ENCODE results near the gene UBTF. TPM values are rescaled to one million over a fixed set of nuclear protein-coding genes. Genes with fewer than 3 reads are reported as not detected.

The UBTF gene
- polyA plus RNA-seq, 1 donor (not counting 4 experiments of a cell fraction or from before 2014, with no cell fraction given): 23.0 TPM

- Histone ChIP-seq H3K9me3 (ENCODE audit: control insufficient read depth, low read depth, low read length) (no peaks in the 10 kb centered on the region), H3K79me2 (ENCODE audit: control insufficient read depth, insufficient read depth, low read length) (no peaks in the 10 kb centered on the region), H2AFZ (ENCODE audit: control insufficient read depth, low read length) (no peak overlapping the region), H3K4me2 (ENCODE audit: control insufficient read depth, extremely low read depth, insufficient read depth, low read depth, low read length) (no peak overlapping the region), H3K4me3 (ENCODE audit: control insufficient read depth in 2 of 3, extremely low read depth in 1 of 3, insufficient read depth in 2 of 3, low read depth in 1 of 3, low read length in 3 of 3) (no peak overlapping the region), H3K27me3 (ENCODE audit: control insufficient read depth, extremely low read depth, insufficient read depth, low read length) (no peaks in the 10 kb centered on the region), H3K27ac (ENCODE audit: control insufficient read depth, insufficient read depth, low read length) (no peak overlapping the region), H3K36me3 (ENCODE audit: control insufficient read depth in 2 of 2, extremely low read depth in 1 of 2, insufficient read depth in 2 of 2, low read length in 2 of 2) (no peaks in the 10 kb centered on the region), H4K20me1 (ENCODE audit: control insufficient read depth, extremely low read depth, insufficient read depth, low read length) (no peaks in the 10 kb centered on the region), H3K9me1 (ENCODE audit: control insufficient read depth, extremely low read depth, insufficient read depth, low read length) (no peaks in the 10 kb centered on the region), H3K9ac (ENCODE audit: control insufficient read depth, extremely low read depth, insufficient read depth, low read length) (no peak overlapping the region), H3K4me1 (ENCODE audit: control insufficient read depth, extremely low read depth, insufficient read depth, low read length) (peaks cover 6% of the 10 kb centered on the region)
- dilution Hi-C loops (cut with MboI; ENCODE audit: extremely low pct_ligation_motif_present, low sequenced_read_pairs): no loop called here
- FAIRE-seq (no peak), DNase-seq (ENCODE audit: low read depth, low spot score) (no peak)
- no peak for TF ChIP-seq CTCF (optimal IDR thresholded peaks at IDR 0.05 in 1 of 3, IDR thresholded peaks at IDR 0.05 in 1 of 3, conservative IDR thresholded peaks at IDR 0.05 in 1 of 3; ENCODE audit: extremely low read depth in 1 of 3, insufficient read depth in 2 of 3, low read length in 3 of 3)
- TF ChIP-seq EZH2 (IDR thresholded peaks at IDR 0.05; ENCODE audit: low read length): no peak
Observed at GRCh38 chr17:44230140-44230539, 10.7 kb upstream of the UBTF start.

GRCh38 chr17:44229090-44229489 is 9.6 kb upstream of the UBTF start:
- no peak overlapping the region for H3K4me3 ChIP-seq (ENCODE audit: control insufficient read depth in 2 of 3, extremely low read depth in 1 of 3, insufficient read depth in 2 of 3, low read depth in 1 of 3, low read length in 3 of 3)
- no peaks in the 10 kb centered on the region for H3K79me2 ChIP-seq (ENCODE audit: control insufficient read depth, insufficient read depth, low read length)
- FAIRE-seq (no peak), DNase-seq (ENCODE audit: low read depth, low spot score) (no peak)
- no peak overlapping the region for H3K9ac ChIP-seq (ENCODE audit: control insufficient read depth, extremely low read depth, insufficient read depth, low read length)
- no peak overlapping the region for H3K27ac ChIP-seq (ENCODE audit: control insufficient read depth, insufficient read depth, low read length)
- dilution Hi-C loops (cut with MboI; ENCODE audit: extremely low pct_ligation_motif_present, low sequenced_read_pairs): no loop called here
- H2AFZ ChIP-seq (ENCODE audit: control insufficient read depth, low read length): no peak overlapping the region
- no peaks in the 10 kb centered on the region for H3K27me3 ChIP-seq (ENCODE audit: control insufficient read depth, extremely low read depth, insufficient read depth, low read length)
- no peak overlapping the region for H3K4me2 ChIP-seq (ENCODE audit: control insufficient read depth, extremely low read depth, insufficient read depth, low read depth, low read length)
- no peaks in the 10 kb centered on the region for H3K9me3 ChIP-seq (ENCODE audit: control insufficient read depth, low read depth, low read length)
- H3K36me3 ChIP-seq (ENCODE audit: control insufficient read depth in 2 of 2, extremely low read depth in 1 of 2, insufficient read depth in 2 of 2, low read length in 2 of 2): no peaks in the 10 kb centered on the region
- no peaks in the 10 kb centered on the region for H3K4me1 ChIP-seq (ENCODE audit: control insufficient read depth, extremely low read depth, insufficient read depth, low read length)
- no peak for TF ChIP-seq EZH2 (IDR thresholded peaks at IDR 0.05; ENCODE audit: low read length)
- TF ChIP-seq CTCF (optimal IDR thresholded peaks at IDR 0.05 in 1 of 3, IDR thresholded peaks at IDR 0.05 in 1 of 3, conservative IDR thresholded peaks at IDR 0.05 in 1 of 3; ENCODE audit: extremely low read depth in 1 of 3, insufficient read depth in 2 of 3, low read length in 3 of 3): no peak
- H4K20me1 ChIP-seq (ENCODE audit: control insufficient read depth, extremely low read depth, insufficient read depth, low read length): no peaks in the 10 kb centered on the region
- no peaks in the 10 kb centered on the region for H3K9me1 ChIP-seq (ENCODE audit: control insufficient read depth, extremely low read depth, insufficient read depth, low read length)
